Rectal smooth muscle tissue (tissue), 1 donor: ENCODE results near the gene UPP2.

Experiments used
- H3K27ac ChIP-seq: one replicate; pipeline ENCODE4 v1.7.0; 2013; ENCODE audit warnings: low read depth, low read length, inconsistent platforms
- H3K27me3 ChIP-seq: one replicate; pipeline ENCODE4 v1.7.0; 2013; ENCODE audit warnings: low read length; ENCODE audit not compliant: control insufficient read depth, insufficient read depth
- H3K36me3 ChIP-seq: one replicate; pipeline ENCODE4 v1.7.0; 2013; ENCODE audit warnings: low read length; ENCODE audit not compliant: control insufficient read depth, insufficient read depth
- H3K4me1 ChIP-seq: one replicate; pipeline ENCODE4 v1.7.0; 2013; ENCODE audit warnings: low read length; ENCODE audit not compliant: control insufficient read depth, insufficient read depth
- H3K4me3 ChIP-seq: one replicate; pipeline ENCODE4 v1.7.0; 2013; ENCODE audit warnings: low read length
- H3K9ac ChIP-seq: one replicate; pipeline ENCODE4 v1.7.0; 2013; ENCODE audit warnings: low read length

The UPP2 gene

DNA sequence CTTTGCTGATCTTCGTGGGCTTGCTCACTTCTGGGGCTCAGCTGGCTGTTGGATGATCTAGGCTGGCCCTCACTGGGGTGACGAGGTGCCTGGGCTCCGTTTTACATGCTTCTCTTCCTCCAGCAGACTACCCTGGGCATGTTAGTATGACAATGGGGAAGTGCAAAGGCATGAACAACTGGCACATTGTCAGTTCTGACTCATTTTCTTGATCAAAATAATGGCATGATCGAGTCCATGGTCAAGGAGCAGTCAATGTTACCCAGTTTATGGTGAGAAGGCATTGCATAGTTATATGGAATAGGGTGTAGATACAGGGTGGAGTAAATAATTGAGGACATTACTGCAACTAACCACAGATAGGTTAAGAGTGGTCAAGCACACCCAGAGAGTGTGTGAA is 10.0 kb upstream of the UPP2 start:
- Histone ChIP-seq H3K36me3 (no peaks in the 10 kb centered on the region), H3K4me1 (no peaks in the 10 kb centered on the region), H3K4me3 (no peak overlapping the region), H3K27me3 (no peaks in the 10 kb centered on the region), H3K9ac (no peak overlapping the region), H3K27ac (no peak overlapping the region)

DNA sequence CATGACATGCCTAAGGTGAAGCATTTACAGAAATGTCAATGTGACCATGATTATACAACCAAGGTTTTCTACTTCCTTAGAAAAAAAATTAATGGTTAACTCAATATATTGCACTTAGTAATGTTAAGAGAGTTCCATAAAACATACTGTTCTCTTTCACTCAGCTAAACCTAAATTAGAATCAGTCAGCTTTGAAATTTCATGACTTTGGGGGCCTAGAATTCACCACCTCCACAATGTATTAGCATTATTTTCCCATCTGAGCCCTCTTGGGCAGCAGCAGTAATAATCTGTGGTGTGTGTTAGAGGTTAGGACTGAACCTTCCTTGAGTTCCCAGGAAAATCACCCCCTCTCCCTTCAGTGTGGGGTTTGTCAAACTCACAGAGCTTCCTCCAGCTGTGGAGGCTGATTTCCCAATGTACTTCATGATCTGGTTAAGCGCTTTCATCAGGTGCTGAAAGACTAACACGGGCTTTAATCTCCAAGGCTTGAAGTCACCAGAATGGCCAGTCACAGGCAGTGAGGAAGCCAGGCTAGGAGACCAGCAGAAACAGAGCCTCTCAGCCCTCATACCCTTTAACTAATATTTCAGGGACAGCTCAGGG is 7.1 kb upstream of the UPP2 start:
- Histone ChIP-seq H3K4me1 (no peaks in the 10 kb centered on the region), H3K27ac (no peak overlapping the region), H3K4me3 (no peak overlapping the region), H3K27me3 (no peaks in the 10 kb centered on the region), H3K36me3 (no peaks in the 10 kb centered on the region), H3K9ac (no peak overlapping the region)

DNA sequence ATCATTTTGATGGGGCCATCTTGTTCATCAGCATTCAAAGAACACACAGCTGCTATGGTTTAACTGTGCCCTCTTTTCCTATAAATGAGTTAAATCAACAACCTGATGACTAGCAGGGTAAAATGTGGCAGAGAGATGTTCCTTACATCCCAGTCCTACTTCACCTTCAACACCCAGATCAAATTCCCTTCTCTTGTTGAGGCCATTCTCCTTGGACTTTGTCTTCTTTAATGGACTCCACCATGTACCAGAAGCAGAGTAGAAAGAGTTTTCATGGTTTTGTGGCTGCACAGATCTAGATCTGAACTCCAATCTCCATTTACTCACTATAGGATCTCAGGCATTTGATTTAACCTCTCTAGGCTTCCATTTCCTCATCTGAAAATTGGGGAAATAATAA is 6.4 kb upstream of the UPP2 start:
- no peak overlapping the region for H3K4me3 ChIP-seq
- H3K27ac ChIP-seq: no peak overlapping the region
- H3K4me1 ChIP-seq: no peaks in the 10 kb centered on the region
- no peaks in the 10 kb centered on the region for H3K36me3 ChIP-seq
- H3K9ac ChIP-seq: no peak overlapping the region
- no peaks in the 10 kb centered on the region for H3K27me3 ChIP-seq

DNA sequence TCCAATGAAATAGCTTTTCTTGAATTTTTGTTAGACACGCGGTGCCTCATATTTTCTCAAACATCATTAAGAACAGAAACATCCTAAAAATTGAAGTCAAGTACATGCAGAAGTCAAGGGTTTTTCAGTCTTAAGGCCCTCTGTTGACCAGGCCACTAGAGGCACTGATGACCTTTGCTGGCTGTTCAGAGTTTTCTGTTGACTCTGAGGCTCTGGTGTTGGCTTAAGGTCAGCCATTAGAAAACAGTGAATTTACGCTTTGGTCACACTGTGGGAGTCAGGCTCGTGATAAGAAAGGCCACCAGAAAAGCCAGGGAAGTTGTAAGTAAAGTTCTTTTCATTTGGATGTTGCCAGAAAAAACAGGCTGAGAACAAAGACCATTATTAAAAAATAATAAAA is 5.8 kb upstream of the UPP2 start:
- Histone ChIP-seq H3K36me3 (no peaks in the 10 kb centered on the region), H3K4me1 (no peaks in the 10 kb centered on the region), H3K27me3 (no peaks in the 10 kb centered on the region), H3K4me3 (no peak overlapping the region), H3K9ac (no peak overlapping the region), H3K27ac (no peak overlapping the region)

DNA sequence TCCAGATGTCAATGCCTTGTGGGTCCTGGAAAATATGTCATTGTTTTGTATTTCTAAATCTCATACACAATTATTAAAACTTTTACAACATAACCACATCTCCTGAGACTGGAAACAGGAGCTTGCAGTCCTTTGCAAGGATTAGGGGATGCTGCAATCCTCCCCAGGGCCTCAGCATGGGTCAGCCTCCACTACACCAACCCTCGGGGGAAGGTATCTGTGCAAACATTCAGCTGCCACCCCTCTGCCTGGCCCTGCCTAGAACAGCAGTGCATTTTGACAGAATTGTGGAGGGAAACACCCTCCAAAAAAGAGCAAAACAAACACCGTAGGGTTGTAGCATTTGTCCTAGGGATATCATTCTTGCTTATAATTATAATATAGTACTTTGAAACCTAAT is 4.2 kb upstream of the UPP2 start:
- Histone ChIP-seq H3K4me3 (no peak overlapping the region), H3K27me3 (no peaks in the 10 kb centered on the region), H3K4me1 (no peaks in the 10 kb centered on the region), H3K9ac (no peak overlapping the region), H3K36me3 (no peaks in the 10 kb centered on the region), H3K27ac (no peak overlapping the region)

DNA sequence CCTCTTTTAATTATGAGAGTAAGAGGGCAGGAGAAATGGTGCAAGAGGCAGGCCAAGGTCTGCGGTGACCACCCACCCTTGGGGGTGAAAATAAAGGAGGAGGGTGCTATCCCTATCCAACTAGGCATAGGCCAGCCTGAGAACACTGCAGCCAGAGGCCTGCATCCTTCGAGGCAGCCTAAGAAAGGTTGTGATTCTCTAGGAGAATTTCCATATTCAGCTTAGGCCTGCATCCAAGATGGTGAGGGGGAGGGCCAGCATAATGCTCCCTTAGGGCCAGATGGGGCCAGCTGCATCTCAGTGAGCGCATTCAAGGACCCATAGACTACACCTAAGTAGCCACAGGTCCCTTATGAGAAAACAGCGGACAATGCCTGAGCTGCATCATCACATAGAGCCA is 3.5 kb upstream of the UPP2 start:
- no peaks in the 10 kb centered on the region for H3K27me3 ChIP-seq

DNA sequence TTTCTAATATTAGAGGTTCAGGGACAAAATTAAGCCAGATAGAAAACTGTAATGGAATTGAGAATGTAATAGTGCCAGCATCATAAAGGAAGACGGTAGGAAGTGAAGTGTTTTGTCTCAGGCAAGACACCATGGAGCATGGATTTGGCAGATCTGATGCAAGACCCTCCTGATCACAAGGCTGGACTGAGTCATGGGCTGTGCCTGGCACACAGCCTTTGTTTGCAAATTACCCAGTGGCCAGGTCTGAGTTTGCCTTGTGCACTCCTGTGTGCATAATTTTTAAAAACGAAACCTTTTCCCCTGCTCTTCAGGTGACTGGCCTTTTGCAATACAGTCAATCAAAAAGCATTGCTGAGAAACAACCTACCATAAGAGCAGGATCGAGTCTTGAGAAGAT is 2.0 kb upstream of the UPP2 start:
- Histone ChIP-seq H3K4me3 (no peak overlapping the region), H3K9ac (no peak overlapping the region), H3K27ac (no peak overlapping the region), H3K4me1 (no peaks in the 10 kb centered on the region), H3K36me3 (no peaks in the 10 kb centered on the region), H3K27me3 (no peaks in the 10 kb centered on the region)

More for the DNA sequence above, 3.5 kb upstream of the UPP2 start:
- H3K4me1 ChIP-seq: no peaks in the 10 kb centered on the region
- H3K36me3 ChIP-seq: no peaks in the 10 kb centered on the region
- no peak overlapping the region for H3K27ac ChIP-seq
- no peak overlapping the region for H3K9ac ChIP-seq
- H3K4me3 ChIP-seq: no peak overlapping the region

DNA sequence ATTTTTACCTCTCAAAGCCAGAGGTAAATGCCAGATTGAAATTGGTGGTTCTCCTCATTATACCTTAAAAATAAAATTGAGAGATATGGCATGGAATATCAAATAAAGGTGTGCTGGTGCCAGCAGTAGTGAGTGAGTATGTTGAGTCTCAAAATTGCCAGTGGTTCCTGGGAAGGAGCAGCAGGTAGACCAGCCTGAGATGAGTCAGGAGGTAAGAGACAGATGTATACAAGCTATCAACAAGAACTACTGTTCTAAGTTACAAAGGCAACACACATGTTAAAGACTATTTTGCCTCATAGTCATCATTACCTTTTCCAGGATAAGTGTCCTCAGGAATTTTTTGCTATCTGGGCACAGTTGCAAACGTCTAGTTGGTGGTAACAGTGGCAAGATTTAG is 1.3 kb upstream of the UPP2 start:
- no peak overlapping the region for H3K27ac ChIP-seq

DNA sequence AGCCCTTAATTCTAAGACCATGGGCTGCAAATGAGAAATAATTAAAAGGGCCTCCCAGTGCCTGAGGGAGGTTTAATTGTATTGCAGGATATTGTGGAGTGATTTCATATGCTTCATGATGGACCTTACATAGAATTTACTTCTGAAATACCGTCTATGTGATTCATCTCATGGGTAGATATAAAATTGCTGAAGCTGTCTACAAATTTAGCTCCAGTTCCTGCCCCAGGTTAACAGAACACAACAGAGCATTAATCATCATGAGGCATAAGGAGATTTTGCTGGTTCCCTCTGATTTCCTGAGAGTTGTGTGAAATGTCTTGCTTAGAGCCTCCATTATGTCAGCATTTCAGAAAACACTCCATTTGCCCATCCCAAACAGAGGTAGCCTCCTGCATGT is 770 bp downstream of the UPP2 start:
- Histone ChIP-seq H3K4me1 (no peaks in the 10 kb centered on the region), H3K4me3 (no peak overlapping the region), H3K27me3 (no peaks in the 10 kb centered on the region), H3K27ac (no peak overlapping the region), H3K36me3 (no peaks in the 10 kb centered on the region), H3K9ac (no peak overlapping the region)

More for the DNA sequence above, 1.3 kb upstream of the UPP2 start:
- Histone ChIP-seq H3K9ac (no peak overlapping the region), H3K4me1 (no peaks in the 10 kb centered on the region), H3K27me3 (no peaks in the 10 kb centered on the region), H3K4me3 (no peak overlapping the region), H3K36me3 (no peaks in the 10 kb centered on the region)

DNA sequence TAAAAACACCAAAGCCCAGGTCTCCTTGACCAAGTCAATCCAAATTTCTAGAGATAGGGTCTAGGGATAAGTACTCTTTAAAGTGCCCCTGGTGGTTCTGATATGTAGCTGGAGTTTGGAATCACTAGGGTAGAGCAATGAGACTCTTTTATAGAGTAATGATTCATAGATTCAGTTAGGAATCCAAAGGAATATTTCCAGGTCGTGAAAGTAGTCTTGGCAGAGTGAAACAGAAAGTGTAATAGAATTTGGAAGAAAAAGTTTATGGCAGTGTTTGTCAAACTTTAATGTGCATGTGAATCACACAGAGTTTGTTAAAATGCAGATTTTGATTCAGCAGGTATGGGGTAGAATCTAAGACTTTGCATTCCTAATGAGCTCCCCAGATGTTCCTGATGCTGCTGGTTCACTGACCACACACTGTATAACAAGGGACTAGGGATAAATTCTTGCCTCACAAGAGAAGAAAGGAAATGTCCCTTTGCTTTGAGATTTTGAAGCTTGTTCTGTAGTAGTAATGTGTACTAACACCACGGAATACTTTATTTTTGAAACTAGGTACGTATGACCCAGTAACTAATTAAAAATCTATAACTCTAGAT is 1.8 kb downstream of the UPP2 start:
- no peak overlapping the region for H3K9ac ChIP-seq
- H3K36me3 ChIP-seq: no peaks in the 10 kb centered on the region
- H3K27ac ChIP-seq: no peak overlapping the region
- no peaks in the 10 kb centered on the region for H3K27me3 ChIP-seq
- H3K4me1 ChIP-seq: no peaks in the 10 kb centered on the region
- no peak overlapping the region for H3K4me3 ChIP-seq

DNA sequence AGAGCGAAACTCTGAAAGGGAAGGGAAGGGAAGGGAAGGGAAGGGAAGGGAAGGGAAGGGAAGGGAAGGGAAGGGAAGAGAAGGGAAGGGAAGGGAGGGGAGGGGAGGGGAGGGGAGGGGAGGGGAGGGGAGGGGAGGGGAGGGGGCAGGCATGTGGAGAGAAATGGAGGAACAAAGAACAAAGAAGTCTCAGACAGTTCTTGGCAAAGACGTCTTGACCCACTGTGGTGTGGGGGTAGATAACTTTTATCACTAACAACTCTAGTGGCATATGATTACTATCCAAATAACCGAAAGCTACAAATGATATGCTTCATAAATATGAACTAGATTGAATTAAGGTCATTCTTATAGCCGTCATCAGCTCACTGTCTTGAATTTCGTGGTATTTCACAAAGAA is 3.2 kb downstream of the UPP2 start:
- Histone ChIP-seq H3K36me3 (no peaks in the 10 kb centered on the region), H3K9ac (no peak overlapping the region)

DNA sequence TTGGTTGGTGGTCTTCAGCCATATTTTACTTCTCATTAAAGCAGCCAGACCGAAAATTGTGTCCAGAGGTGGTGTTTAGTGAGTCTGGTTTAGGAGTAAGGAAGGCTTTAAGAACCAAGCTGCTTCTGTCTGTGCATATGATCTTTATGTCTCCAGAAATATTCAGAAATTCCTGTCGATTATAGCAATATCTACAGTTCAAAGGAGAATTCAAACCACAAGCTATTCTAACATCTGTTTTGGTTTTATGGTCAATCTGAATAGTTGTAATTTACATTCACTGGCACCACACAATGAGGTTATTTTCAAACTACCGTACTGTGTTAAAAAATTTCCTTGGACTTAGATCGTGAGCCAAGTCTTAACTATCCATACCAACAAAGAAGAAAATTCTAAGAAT is 11.3 kb downstream of the UPP2 start:
- no peak overlapping the region for H3K9ac ChIP-seq
- no peaks in the 10 kb centered on the region for H3K27me3 ChIP-seq
- H3K4me1 ChIP-seq: no peaks in the 10 kb centered on the region
- no peak overlapping the region for H3K27ac ChIP-seq
- no peaks in the 10 kb centered on the region for H3K36me3 ChIP-seq
- no peak overlapping the region for H3K4me3 ChIP-seq

More for the DNA sequence above, 3.2 kb downstream of the UPP2 start:
- H3K4me1 ChIP-seq: no peaks in the 10 kb centered on the region
- H3K27me3 ChIP-seq: no peaks in the 10 kb centered on the region
- H3K27ac ChIP-seq: no peak overlapping the region
- H3K4me3 ChIP-seq: no peak overlapping the region

DNA sequence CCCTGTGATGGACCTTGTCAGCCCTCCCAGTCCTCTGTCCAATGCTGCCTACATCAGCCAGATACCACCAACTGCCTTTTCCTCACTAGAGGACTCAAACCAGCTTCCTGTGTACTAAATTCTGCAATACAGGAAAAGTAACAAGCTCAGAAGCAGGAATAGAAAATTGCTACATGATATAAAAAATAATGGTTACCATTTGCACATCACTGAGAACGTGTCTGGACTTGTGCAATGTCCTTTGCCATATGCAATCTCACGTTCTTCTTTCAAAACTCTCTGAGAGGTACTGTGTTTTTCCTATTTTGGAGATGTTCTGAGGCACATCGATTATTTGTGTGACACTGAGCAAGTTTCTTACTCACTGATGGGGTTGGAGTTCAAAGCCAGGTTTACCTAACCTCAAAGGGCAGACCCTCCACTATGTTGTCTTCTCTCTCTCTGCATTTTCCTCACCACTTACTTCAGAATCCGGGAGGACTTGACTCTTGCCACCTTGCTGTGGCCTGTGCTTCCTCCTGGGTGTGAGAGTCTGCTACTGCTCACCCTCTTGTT is 12.1 kb downstream of the UPP2 start:
- Histone ChIP-seq H3K9ac (no peak overlapping the region), H3K36me3 (no peaks in the 10 kb centered on the region), H3K27ac (no peak overlapping the region), H3K27me3 (no peaks in the 10 kb centered on the region), H3K4me3 (no peak overlapping the region), H3K4me1 (no peaks in the 10 kb centered on the region)
